SK-N-SH (cell line): Measurements from ENCODE around the gene RRP8.

Source experiments
- EP300 ChIP-seq, 2 experiments: IDR thresholded peaks; 2 replicates each; pipeline versions ENCODE4 v1.4.0 to v1.6.1; 2012; ENCODE audit warnings: borderline replicate concordance in 1 of 2, low read depth in 1 of 2, low read length in 1 of 2
- MXI1 ChIP-seq: IDR thresholded peaks from 2 replicates; pipeline ENCODE4 v1.6.1; 2012; ENCODE audit warnings: mild to moderate bottlenecking, low read depth, low read length, improper control_type of control experiment
- POLR2AphosphoS5 ChIP-seq: IDR thresholded peaks from 2 replicates; pipeline ENCODE4 v1.6.1; 2012; ENCODE audit warnings: low read depth, low read length
- RAD21 ChIP-seq: IDR thresholded peaks from 2 replicates; pipeline ENCODE4 v1.6.1; 2012; ENCODE audit warnings: mild to moderate bottlenecking, low read length
- TF ChIP-seq, protein P1 (sequence below): fragments of 150-350 bp; IDR thresholded peaks from 2 replicates; pipeline ENCODE4 v1.6.1; 2017; ENCODE audit warnings: antibody characterized with exemption, low read length, low read depth, borderline replicate concordance
- TF ChIP-seq, protein P2 (sequence below): fragments of 200-600 bp; sonication (generic); IDR thresholded peaks from 2 replicates; pipeline ENCODE4 v1.6.1; 2017; ENCODE audit warnings: antibody characterized with exemption, mild to moderate bottlenecking, moderate library complexity

DNA sequence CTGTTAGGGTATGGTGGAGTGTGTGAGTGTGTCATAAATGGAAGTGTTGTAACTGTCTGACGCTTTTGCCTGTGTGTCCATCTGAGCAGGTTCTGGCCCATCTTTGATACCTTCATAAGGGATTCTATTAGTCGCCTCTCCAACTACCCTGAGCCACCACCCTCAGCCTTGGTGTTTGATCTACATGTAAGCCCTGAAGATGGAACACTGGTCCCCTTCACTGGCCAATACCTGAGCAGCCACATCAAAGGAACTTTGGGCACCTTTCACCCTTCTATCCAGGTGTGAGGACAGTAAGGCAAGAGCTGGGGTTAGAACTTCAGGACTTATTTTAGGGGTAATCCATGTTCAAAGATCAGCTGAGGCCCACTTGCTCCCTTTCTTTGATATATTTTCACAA is 55.3 kb downstream of the RRP8 start:
- TF ChIP-seq RAD21 (no peak), EP300 (IDR thresholded peaks at IDR 0.05; ENCODE audit: borderline replicate concordance in 1 of 2, low read depth in 1 of 2, low read length in 1 of 2) (no peak), MXI1 (no peak), POLR2AphosphoS5 (no peak)
- TF ChIP-seq, protein P1, sequence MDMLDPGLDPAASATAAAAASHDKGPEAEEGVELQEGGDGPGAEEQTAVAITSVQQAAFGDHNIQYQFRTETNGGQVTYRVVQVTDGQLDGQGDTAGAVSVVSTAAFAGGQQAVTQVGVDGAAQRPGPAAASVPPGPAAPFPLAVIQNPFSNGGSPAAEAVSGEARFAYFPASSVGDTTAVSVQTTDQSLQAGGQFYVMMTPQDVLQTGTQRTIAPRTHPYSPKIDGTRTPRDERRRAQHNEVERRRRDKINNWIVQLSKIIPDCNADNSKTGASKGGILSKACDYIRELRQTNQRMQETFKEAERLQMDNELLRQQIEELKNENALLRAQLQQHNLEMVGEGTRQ: no peak
- TF ChIP-seq, protein P2, sequence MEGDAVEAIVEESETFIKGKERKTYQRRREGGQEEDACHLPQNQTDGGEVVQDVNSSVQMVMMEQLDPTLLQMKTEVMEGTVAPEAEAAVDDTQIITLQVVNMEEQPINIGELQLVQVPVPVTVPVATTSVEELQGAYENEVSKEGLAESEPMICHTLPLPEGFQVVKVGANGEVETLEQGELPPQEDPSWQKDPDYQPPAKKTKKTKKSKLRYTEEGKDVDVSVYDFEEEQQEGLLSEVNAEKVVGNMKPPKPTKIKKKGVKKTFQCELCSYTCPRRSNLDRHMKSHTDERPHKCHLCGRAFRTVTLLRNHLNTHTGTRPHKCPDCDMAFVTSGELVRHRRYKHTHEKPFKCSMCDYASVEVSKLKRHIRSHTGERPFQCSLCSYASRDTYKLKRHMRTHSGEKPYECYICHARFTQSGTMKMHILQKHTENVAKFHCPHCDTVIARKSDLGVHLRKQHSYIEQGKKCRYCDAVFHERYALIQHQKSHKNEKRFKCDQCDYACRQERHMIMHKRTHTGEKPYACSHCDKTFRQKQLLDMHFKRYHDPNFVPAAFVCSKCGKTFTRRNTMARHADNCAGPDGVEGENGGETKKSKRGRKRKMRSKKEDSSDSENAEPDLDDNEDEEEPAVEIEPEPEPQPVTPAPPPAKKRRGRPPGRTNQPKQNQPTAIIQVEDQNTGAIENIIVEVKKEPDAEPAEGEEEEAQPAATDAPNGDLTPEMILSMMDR: no peak
